HepG2 (cell line): ENCODE results near the gene THOP1. TPM values are rescaled to one million over a fixed set of nuclear protein-coding genes. Genes with fewer than 3 reads are reported as not detected.
A peak's percentile ranks its signal among the peaks of the same experiment; 100 is the strongest.

Experiments used
- CREB1 ChIP-seq, 2 experiments: fragments of 450-650 bp in 1 of 2; IDR thresholded peaks; 2 replicates each; pipeline ENCODE4 v1.6.1; 2016 to 2017; ENCODE audit warnings: control low read depth in 1 of 2, mild to moderate bottlenecking in 1 of 2, missing compliant biosample characterization in 1 of 2, missing genetic modification characterization in 1 of 2
- DPF2 ChIP-seq: sonication (generic); formaldehyde crosslinking; IDR thresholded peaks from 2 replicates; pipeline ENCODE4 v1.4.0; 2020; ENCODE audit warnings: mild to moderate bottlenecking, low read depth, missing genetic modification reagents, borderline replicate concordance
- FOXP1 ChIP-seq, 2 experiments: fragments of 450-650 bp in 1 of 2; IDR thresholded peaks; 2 replicates each; pipeline ENCODE4 v1.6.1; 2017 to 2018; ENCODE audit warnings: antibody characterized with exemption in 1 of 2
- NR2F2 ChIP-seq: IDR thresholded peaks from 2 replicates; pipeline ENCODE4 v1.6.1; 2012; ENCODE audit warnings: low read depth, inconsistent platforms, borderline replicate concordance
- SETDB1 ChIP-seq: sonication (generic); formaldehyde crosslinking; IDR thresholded peaks from 2 replicates; pipeline ENCODE4 v1.5.1; 2020; ENCODE audit warnings: missing genetic modification reagents, mild to moderate bottlenecking, borderline replicate concordance
- ZHX2 ChIP-seq, 2 experiments: sonication (generic) in 1 of 2; formaldehyde crosslinking in 1 of 2; IDR thresholded peaks; 2 replicates each; pipeline versions ENCODE4 v1.6.1 to v1.9.0; 2014 to 2022; ENCODE audit warnings: antibody characterized with exemption in 1 of 2, borderline replicate concordance in 1 of 2, inconsistent platforms in 1 of 2, low read depth in 1 of 2, missing genetic modification reagents in 1 of 2
- ZNF335 ChIP-seq: sonication (generic); formaldehyde crosslinking; IDR thresholded peaks from 2 replicates; pipeline ENCODE4 v1.4.0; 2020; ENCODE audit warnings: missing genetic modification reagents
- ZNF432 ChIP-seq: sonication (generic); formaldehyde crosslinking; IDR thresholded peaks from 2 replicates; pipeline ENCODE4 v1.5.0; 2020; ENCODE audit warnings: missing genetic modification reagents, mild to moderate bottlenecking, borderline replicate concordance
- ZNF879 ChIP-seq: sonication (generic); formaldehyde crosslinking; IDR thresholded peaks from 2 replicates; pipeline ENCODE4 v1.8.1; 2023; ENCODE audit warnings: missing genetic modification reagents
- polyA plus RNA-seq, 8 experiments: library from polyadenylated mRNA; depleted of rRNA in 3 of 8; stranded (reverse) in 7 of 8; unstranded in 1 of 8; fragments of >200 nt; fragmentation: Illumina TruSeq in 4 of 8; extraction: Trizol in 4 of 8; gene quantifications; 2 replicates each; pipeline versions ENCODE4 v1.2.1 to v1.2.3, GENCODE V29; 2011 to 2016; ENCODE audit warnings: low read depth in 4 of 8, missing spikeins in 1 of 8, mixed read lengths in 1 of 8; ENCODE audit not compliant: insufficient read depth in 1 of 8
- total RNA-seq, 5 experiments: library from RNA; depleted of rRNA; stranded (reverse); fragments of >200 nt; fragmentation: Illumina TruSeq; extraction: Trizol; gene quantifications; 2 replicates each; pipeline ENCODE4 v1.2.3, GENCODE V29; 2016; ENCODE audit warnings: low read depth in 1 of 5
- TF ChIP-seq, protein P1 (sequence below): IDR thresholded peaks from 2 replicates; pipeline ENCODE4 v1.6.1; 2016; ENCODE audit warnings: low read depth, control low read depth
- TF ChIP-seq, protein P2 (sequence below): IDR thresholded peaks from 2 replicates; pipeline ENCODE4 v1.6.1; 2016; ENCODE audit warnings: mild to moderate bottlenecking
- TF ChIP-seq, protein P3 (sequence below): IDR thresholded peaks from 2 replicates; pipeline ENCODE4 v1.4.0; 2020; ENCODE audit warnings: mild to moderate bottlenecking, missing genetic modification reagents

Gene THOP1
- total and polyA plus RNA-seq, 2 of the 13 experiments (the other 11 are each of a cell fraction or from before 2014, with no cell fraction given): 74.4 to 116 TPM

GRCh38 chr19:2775556-2776430 lies 9.5 kb upstream of the THOP1 start (continued):
- TF ChIP-seq, protein P1, sequence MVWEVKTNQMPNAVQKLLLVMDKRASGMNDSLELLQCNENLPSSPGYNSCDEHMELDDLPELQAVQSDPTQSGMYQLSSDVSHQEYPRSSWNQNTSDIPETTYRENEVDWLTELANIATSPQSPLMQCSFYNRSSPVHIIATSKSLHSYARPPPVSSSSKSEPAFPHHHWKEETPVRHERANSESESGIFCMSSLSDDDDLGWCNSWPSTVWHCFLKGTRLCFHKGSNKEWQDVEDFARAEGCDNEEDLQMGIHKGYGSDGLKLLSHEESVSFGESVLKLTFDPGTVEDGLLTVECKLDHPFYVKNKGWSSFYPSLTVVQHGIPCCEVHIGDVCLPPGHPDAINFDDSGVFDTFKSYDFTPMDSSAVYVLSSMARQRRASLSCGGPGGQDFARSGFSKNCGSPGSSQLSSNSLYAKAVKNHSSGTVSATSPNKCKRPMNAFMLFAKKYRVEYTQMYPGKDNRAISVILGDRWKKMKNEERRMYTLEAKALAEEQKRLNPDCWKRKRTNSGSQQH (CRISPR knock-in tag): 0 out of 2 replicates have a peak, but pooled peaks have one; percentile 15
- TF ChIP-seq ZNF432 (CRISPR knock-in tag): no peak
- TF ChIP-seq FOXP1 (IDR thresholded peaks at IDR 0.05): no peak
- TF ChIP-seq FOXP1 (CRISPR knock-in tag; IDR thresholded peaks at IDR 0.05): no peak
- peak; percentile 98 for TF ChIP-seq CREB1 (IDR thresholded peaks at IDR 0.05)
- TF ChIP-seq CREB1 (CRISPR knock-in tag; IDR thresholded peaks at IDR 0.05): peak; percentile 90
- no peak for TF ChIP-seq NR2F2
- TF ChIP-seq, protein P2, sequence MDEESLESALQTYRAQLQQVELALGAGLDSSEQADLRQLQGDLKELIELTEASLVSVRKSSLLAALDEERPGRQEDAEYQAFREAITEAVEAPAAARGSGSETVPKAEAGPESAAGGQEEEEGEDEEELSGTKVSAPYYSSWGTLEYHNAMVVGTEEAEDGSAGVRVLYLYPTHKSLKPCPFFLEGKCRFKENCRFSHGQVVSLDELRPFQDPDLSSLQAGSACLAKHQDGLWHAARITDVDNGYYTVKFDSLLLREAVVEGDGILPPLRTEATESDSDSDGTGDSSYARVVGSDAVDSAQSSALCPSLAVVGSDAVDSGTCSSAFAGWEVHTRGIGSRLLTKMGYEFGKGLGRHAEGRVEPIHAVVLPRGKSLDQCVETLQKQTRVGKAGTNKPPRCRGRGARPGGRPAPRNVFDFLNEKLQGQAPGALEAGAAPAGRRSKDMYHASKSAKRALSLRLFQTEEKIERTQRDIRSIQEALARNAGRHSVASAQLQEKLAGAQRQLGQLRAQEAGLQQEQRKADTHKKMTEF (CRISPR knock-in tag): 0 out of 2 replicates have a peak, but pooled peaks have one; percentile 41
- peak; percentile 35; the same call in 1 of the 2 replicates for TF ChIP-seq ZNF335 (CRISPR knock-in tag)
- TF ChIP-seq DPF2 (CRISPR knock-in tag): no peak
- no peak for TF ChIP-seq ZNF879 (CRISPR knock-in tag)
- no peak for TF ChIP-seq SETDB1 (CRISPR knock-in tag)
- TF ChIP-seq, protein P3, sequence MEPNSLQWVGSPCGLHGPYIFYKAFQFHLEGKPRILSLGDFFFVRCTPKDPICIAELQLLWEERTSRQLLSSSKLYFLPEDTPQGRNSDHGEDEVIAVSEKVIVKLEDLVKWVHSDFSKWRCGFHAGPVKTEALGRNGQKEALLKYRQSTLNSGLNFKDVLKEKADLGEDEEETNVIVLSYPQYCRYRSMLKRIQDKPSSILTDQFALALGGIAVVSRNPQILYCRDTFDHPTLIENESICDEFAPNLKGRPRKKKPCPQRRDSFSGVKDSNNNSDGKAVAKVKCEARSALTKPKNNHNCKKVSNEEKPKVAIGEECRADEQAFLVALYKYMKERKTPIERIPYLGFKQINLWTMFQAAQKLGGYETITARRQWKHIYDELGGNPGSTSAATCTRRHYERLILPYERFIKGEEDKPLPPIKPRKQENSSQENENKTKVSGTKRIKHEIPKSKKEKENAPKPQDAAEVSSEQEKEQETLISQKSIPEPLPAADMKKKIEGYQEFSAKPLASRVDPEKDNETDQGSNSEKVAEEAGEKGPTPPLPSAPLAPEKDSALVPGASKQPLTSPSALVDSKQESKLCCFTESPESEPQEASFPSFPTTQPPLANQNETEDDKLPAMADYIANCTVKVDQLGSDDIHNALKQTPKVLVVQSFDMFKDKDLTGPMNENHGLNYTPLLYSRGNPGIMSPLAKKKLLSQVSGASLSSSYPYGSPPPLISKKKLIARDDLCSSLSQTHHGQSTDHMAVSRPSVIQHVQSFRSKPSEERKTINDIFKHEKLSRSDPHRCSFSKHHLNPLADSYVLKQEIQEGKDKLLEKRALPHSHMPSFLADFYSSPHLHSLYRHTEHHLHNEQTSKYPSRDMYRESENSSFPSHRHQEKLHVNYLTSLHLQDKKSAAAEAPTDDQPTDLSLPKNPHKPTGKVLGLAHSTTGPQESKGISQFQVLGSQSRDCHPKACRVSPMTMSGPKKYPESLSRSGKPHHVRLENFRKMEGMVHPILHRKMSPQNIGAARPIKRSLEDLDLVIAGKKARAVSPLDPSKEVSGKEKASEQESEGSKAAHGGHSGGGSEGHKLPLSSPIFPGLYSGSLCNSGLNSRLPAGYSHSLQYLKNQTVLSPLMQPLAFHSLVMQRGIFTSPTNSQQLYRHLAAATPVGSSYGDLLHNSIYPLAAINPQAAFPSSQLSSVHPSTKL (CRISPR knock-in tag): peak; percentile 33; the same call in 1 of the 2 replicates
- TF ChIP-seq ZHX2 (IDR thresholded peaks at IDR 0.05; ENCODE audit: low read depth): peak; percentile 31; the same call in 1 of the 2 replicates
- TF ChIP-seq ZHX2 (CRISPR knock-in tag; IDR thresholded peaks at IDR 0.05; ENCODE audit: borderline replicate concordance): no peak
